ENCODE results near the gene PUS10.
"Not testable (repeated sequence)": the region's sequence is repeated elsewhere in the genome, so short reads cannot be mapped to it uniquely, and the experiment has no call there.

- TF ChIP-seq POLR2AphosphoS5 (IDR thresholded peaks at IDR 0.05; ENCODE audit: borderline replicate concordance, low read depth, low read length); EZH2 (IDR thresholded peaks at IDR 0.05): not testable (repeated sequence)
Measured at GRCh38 chr2:60982066-60982465, 36.0 kb downstream of the PUS10 start.

All from SK-N-MC (cell line).